HUES48 (cell line): ENCODE measurements around the gene CACNB4.

ENCODE experiments used
- H3K27ac ChIP-seq: one replicate; pipeline ENCODE4 v1.7.0; 2013; ENCODE audit warnings: low read depth, low read length, inconsistent platforms
- H3K27me3 ChIP-seq: 2 replicates; pipeline ENCODE4 v1.6.1; 2013; ENCODE audit warnings: mild to moderate bottlenecking, low read length; ENCODE audit not compliant: control insufficient read depth, insufficient read depth
- H3K36me3 ChIP-seq: 2 replicates; pipeline ENCODE4 v1.6.1; 2013; ENCODE audit warnings: low read length; ENCODE audit not compliant: control insufficient read depth, insufficient read depth
- H3K4me1 ChIP-seq: 2 replicates; pipeline ENCODE4 v1.6.1; 2013; ENCODE audit warnings: mild to moderate bottlenecking, low read length; ENCODE audit not compliant: control insufficient read depth, insufficient read depth
- H3K4me3 ChIP-seq: 2 replicates; pipeline ENCODE4 v1.5.1; 2013; ENCODE audit warnings: mild to moderate bottlenecking, low read depth, low read length
- H3K9ac ChIP-seq: 2 replicates; pipeline ENCODE4 v1.6.1; 2013; ENCODE audit warnings: mild to moderate bottlenecking, low read depth, low read length, moderate library complexity
- H3K9me3 ChIP-seq: 2 replicates; pipeline ENCODE4 v1.6.1; 2013; ENCODE audit warnings: low read length; ENCODE audit not compliant: control insufficient read depth, insufficient read depth

The CACNB4 gene

DNA sequence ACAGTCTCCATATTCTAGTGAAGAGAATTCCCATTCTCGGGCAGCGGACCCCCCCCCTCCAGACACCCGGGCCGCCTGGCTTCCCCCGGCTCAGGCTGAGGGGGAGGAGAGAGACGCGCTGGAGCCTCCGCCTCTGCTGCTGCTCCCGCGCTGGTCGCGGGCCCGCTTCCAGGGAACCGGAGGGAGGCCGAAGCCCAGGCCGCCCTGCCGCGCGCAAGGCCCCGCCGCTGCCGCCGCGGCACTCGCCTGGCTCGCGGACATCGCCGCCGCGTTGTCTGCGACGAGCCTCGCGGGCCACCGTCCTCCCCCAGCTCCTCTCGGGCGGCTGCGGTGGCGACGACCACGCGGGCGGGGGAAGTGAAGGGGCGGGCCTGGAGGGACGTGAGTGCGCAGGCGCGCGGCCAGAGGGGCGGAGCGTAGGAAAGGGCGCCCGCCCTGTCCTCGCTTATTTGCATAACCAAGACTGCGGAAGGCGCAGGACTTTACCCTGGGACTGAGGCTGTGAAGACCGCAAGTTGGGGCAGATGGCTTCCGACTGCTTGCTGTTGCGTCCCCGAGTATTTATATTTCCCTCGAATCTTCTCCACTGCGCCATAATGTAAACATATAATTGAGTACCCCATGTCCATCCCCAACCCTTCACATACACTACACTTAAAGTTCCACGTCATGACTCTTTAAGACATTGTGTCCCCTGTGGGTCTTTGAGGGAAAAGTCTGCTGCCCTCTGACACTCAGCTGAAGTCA, 270.5 kb downstream of the CACNB4 start, which contains the start of gene ARL5A:
ARL5A (minus strand) TSS at position 279 of the 747 bp plus-strand sequence; CDS start at position 34, 245 bp downstream.
- Histone ChIP-seq H3K4me3 (peak within 1 kb of the TSS; percentile 100), H3K9me3 (no peaks in the 10 kb centered on the region), H3K4me1 (peaks cover 41% of the 10 kb centered on the region), H3K27ac (peak within 1 kb of the TSS; percentile 88), H3K36me3 (peaks cover 3% of the 10 kb centered on the region; the same call in 1 of the 2 replicates), H3K27me3 (no peaks in the 10 kb centered on the region), H3K9ac (peak within 1 kb of the TSS; percentile 93)

DNA sequence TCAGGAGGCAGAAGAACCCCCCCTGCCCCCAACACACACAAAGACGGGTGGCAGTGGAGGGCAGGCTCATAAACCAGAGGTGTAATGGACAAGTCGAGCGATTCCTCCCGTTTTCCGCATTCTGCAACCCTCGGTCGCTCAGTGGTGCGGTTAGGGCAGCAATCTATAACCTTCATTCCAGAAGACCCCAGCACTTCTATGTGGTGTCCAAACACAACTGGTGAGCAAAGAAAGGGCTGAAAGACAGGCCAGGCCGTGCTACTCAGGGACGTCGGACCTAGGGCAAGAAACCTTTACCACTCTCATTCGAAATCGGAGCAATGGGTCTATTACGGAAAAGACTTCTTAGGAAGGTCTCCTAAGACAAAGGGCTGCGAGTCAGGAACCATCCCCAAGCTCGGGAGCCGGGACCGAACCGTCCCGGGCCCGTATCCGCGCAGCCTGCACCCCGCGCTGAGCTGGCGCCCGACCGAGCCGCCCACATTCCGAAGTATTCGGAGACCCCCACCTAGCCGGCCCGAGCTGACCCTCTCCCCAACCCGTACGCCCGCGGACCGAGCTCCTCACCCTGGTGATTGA, 271.2 kb downstream of the CACNB4 start:
- peaks cover 3% of the 10 kb centered on the region; the same call in 1 of the 2 replicates for H3K36me3 ChIP-seq
- H3K4me3 ChIP-seq: peak overlapping the region; percentile 100
- H3K4me1 ChIP-seq: peaks cover 48% of the 10 kb centered on the region
- H3K27me3 ChIP-seq: no peaks in the 10 kb centered on the region
- H3K9ac ChIP-seq: peak overlapping the region; percentile 93
- peak overlapping the region; percentile 88 for H3K27ac ChIP-seq
- no peaks in the 10 kb centered on the region for H3K9me3 ChIP-seq

DNA sequence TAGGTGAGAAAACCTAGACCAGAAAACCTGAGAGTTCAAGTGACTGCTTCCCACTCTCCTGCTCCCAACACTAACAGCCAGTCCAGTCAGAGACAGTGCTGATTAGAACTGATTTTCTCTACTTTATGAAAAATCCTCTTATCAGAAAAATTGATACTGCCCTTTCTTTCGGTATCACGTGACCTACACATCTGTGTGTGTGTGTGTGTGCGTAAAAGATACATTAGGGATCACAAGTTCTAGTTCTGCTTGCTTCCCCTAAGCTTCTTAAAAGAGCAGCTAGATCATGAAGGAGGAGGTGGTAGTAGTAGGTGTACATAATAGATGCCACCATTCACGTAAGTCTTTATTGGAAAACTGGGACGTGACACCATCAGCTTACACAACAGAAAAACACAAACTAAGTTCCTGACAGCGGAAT, 272.1 kb downstream of the CACNB4 start:
- Histone ChIP-seq H3K36me3 (peaks cover 3% of the 10 kb centered on the region; the same call in 1 of the 2 replicates), H3K27ac (no peak overlapping the region), H3K4me3 (peak overlapping the region; percentile 100), H3K27me3 (no peaks in the 10 kb centered on the region), H3K4me1 (peaks cover 52% of the 10 kb centered on the region), H3K9ac (no peak overlapping the region; the same call in 1 of the 2 replicates), H3K9me3 (no peaks in the 10 kb centered on the region)

DNA sequence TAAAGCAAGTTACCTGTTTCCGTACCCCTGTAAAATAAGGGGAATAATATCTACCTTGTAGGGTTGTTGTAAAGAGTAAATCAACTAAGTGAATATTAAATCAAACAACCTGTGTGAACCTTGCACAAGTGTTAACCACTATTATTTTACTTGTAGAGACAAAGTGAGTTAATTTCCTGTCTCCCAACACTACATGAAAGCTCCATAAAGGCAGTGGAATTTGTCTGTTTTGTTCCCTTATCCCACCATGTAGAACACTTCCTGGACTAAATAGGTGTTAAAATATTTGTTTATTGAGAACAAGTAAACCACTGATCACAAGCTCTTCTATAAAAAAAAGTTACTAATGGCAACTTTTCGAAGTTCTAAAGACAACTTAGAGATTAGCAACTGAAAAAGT, 274.0 kb downstream of the CACNB4 start:
- Histone ChIP-seq H3K36me3 (peaks cover 3% of the 10 kb centered on the region; the same call in 1 of the 2 replicates), H3K9me3 (no peaks in the 10 kb centered on the region), H3K27ac (peak overlapping the region; percentile 42), H3K9ac (no peak overlapping the region), H3K4me1 (peaks cover 52% of the 10 kb centered on the region), H3K4me3 (peak overlapping the region; percentile 30; the same call in 1 of the 2 replicates), H3K27me3 (no peaks in the 10 kb centered on the region)

DNA sequence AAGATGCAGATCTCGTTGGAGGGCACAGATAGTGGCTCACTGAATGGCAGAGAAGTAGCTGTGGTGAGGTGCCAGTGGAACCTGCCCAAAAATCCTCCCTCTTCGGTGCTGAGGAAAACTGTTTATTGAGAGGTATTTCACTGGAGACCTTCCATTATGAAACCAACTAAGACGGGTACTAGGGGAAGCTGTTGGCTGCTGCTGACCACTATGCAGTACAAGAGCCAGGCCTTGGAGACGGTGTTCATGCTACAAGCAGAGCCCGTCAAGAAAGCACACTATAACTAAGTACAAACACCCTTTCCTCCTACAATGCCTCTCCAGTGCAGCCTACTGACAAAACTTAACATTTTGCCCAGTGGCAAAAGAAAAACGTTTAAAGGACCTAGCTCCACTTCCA, 275.2 kb downstream of the CACNB4 start:
- Histone ChIP-seq H3K9ac (no peak overlapping the region), H3K27me3 (no peaks in the 10 kb centered on the region), H3K27ac (peak overlapping the region; percentile 53), H3K4me3 (no peak overlapping the region), H3K4me1 (peaks cover 49% of the 10 kb centered on the region), H3K36me3 (peaks cover 3% of the 10 kb centered on the region; the same call in 1 of the 2 replicates), H3K9me3 (no peaks in the 10 kb centered on the region)

DNA sequence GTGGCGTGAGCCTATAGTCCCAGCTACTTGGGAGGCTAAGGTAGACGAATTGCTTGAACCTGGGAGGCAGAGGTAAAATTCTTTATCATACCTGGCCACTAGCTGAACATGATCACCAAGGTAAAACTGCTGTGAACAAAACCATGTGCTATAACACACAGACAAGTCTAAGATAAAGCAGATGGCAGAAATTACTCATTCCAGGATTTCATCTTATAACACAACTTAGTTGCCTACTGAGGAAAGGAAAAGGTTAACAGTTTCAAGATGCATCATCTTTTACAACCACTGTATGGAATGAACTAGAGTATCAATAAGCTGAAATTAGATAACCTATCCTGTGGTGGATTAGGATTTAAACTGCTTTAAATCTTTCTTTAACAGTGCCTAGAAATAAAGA, 278.9 kb downstream of the CACNB4 start:
- no peak overlapping the region for H3K4me3 ChIP-seq
- peaks cover 14% of the 10 kb centered on the region for H3K36me3 ChIP-seq
- no peaks in the 10 kb centered on the region for H3K27me3 ChIP-seq
- peaks cover 27% of the 10 kb centered on the region for H3K4me1 ChIP-seq
- no peaks in the 10 kb centered on the region for H3K9me3 ChIP-seq
- no peak overlapping the region for H3K27ac ChIP-seq
- H3K9ac ChIP-seq: no peak overlapping the region

DNA sequence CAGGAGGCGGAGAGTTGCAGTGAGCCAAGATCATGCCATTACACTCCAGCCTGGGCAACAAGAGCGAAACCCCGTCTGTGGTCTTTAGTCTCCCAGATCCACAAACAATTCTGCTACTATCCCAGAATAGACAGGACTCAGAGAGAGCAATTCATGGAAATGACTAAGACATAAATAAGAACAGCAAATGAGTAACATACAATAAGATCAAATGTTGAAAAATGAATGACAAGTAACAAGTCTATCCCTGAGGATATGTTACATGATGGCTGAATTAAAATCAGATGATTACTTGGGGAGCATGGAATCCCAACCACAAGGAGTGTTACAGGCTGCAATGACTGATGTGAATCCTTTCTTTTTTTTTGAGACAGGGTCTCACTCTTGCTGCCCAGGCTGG, 280.9 kb downstream of the CACNB4 start:
- no peak overlapping the region for H3K27ac ChIP-seq
- no peaks in the 10 kb centered on the region for H3K9me3 ChIP-seq
- H3K27me3 ChIP-seq: no peaks in the 10 kb centered on the region
- H3K4me1 ChIP-seq: peaks cover 7% of the 10 kb centered on the region; the same call in 1 of the 2 replicates
- H3K9ac ChIP-seq: no peak overlapping the region
- H3K4me3 ChIP-seq: no peak overlapping the region
- H3K36me3 ChIP-seq: peaks cover 31% of the 10 kb centered on the region

DNA sequence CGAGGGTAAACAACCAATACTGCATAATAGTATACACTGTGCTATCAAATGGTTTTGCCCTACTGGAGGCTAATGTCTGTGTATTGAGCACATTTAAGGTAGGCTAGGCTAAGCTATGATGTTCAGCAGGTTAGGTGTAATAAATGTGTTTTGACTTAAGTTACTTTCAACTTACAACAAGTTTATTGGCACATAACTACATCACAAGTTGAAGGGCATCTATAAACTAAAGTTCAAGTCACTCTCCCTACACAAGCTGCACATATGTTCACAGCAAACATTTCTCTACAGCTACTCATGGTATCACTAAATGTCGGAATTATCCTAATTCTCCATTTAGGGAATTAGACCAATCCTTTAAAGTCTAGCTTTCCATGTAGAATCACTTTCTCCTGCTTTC, 282.0 kb downstream of the CACNB4 start:
- no peak overlapping the region for H3K9ac ChIP-seq

DNA sequence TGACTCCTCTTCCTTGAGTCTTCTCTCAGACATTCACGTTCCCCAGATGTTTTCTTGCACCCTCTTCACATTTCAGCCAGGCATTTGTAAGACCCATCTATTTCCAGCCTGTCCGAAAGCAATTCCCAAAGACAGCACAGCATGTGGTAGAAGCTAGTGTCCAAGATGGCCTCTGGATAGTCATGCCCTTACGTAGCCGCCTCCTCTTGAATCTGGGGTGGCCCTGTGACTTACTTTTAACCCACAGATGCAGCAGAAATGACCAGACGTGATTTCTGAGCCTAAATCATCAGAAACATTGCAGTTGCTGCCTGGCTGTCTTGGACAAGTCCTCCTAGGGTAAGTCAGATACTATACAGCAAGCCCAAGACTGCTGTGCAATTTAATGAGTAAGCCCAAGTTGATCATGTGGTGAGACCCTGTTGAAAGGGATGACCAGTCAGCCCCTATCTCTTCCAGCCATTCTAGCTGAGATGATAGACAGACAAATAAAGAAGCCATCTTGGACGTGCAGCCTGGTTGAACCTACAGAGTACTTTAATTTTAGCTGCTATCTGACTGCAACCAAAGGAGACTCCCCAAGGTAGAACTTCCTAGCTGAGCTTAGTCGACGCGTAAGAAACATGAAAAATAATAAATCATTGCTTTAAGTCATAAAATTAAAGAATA, 282.9 kb downstream of the CACNB4 start:
- Histone ChIP-seq H3K4me3 (no peak overlapping the region), H3K27ac (no peak overlapping the region), H3K27me3 (no peaks in the 10 kb centered on the region), H3K9ac (no peak overlapping the region), H3K36me3 (peaks cover 49% of the 10 kb centered on the region), H3K4me1 (no peaks in the 10 kb centered on the region), H3K9me3 (no peaks in the 10 kb centered on the region)

More for the DNA sequence above, 282.0 kb downstream of the CACNB4 start:
- H3K4me3 ChIP-seq: no peak overlapping the region
- H3K36me3 ChIP-seq: peaks cover 42% of the 10 kb centered on the region
- no peak overlapping the region for H3K27ac ChIP-seq
- no peaks in the 10 kb centered on the region for H3K9me3 ChIP-seq
- no peaks in the 10 kb centered on the region for H3K4me1 ChIP-seq
- no peaks in the 10 kb centered on the region for H3K27me3 ChIP-seq

DNA sequence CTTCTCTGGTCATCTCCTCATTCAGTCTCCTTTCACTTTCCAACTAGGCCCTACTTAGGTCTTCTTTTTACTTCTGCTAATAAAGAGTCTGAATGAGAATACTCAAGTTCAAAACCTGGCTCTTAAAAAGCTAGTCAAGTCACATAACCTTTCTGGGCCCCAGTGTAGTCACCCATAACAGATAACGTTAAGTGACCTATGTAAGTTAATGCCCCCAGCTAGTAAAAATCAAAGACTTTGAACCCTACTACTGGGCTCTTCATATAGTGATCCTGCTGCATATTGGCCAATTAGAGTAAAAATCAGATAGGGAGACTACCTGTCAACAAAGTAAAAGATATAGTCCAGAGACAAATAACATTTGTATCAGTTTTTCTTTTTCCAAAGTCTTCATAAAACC, 288.4 kb downstream of the CACNB4 start:
- Histone ChIP-seq H3K9ac (no peak overlapping the region), H3K27ac (no peak overlapping the region), H3K27me3 (no peaks in the 10 kb centered on the region), H3K9me3 (no peaks in the 10 kb centered on the region), H3K4me1 (no peaks in the 10 kb centered on the region), H3K4me3 (no peak overlapping the region), H3K36me3 (peaks cover 86% of the 10 kb centered on the region)

DNA sequence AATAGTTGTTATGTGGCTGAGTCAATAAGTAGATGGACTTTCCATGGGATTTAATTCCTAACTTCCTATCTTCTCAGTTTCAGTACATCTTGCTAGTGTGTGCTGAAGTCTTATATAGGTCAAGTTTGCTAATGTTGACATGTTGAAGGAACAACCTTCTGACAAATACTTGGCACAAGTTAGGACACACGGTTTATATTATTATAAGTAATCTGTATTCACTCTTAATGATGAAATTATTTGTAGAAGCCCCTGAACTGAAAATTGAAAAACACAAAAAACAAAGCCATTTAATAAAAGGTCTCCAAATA, 289.8 kb downstream of the CACNB4 start:
- Histone ChIP-seq H3K27me3 (no peaks in the 10 kb centered on the region), H3K9ac (no peak overlapping the region), H3K4me1 (no peaks in the 10 kb centered on the region), H3K9me3 (no peaks in the 10 kb centered on the region), H3K27ac (no peak overlapping the region), H3K36me3 (peaks cover 88% of the 10 kb centered on the region), H3K4me3 (no peak overlapping the region)
